GM19035 (cell line): ENCODE data around the gene ERP29.
"Not testable (repeated sequence)": the region's sequence is repeated elsewhere in the genome, so short reads cannot be mapped to it uniquely, and the experiment has no call there.

Experiments
- ATAC-seq: cut with Tn5 transposase; IDR thresholded peaks from one replicate; pipeline ENCODE4 v1.9.1; 2021; ENCODE audit not compliant: unreplicated experiment

The ERP29 gene

GRCh38 chr12:112031472-112031871 lies 18.2 kb downstream of the ERP29 start:
- ATAC-seq, result no peak

GRCh38 chr12:112032292-112032691 lies 19.1 kb downstream of the ERP29 start:
- ATAC-seq, result no peak

- ATAC-seq, result no peak
Observed at GRCh38 chr12:112035219-112035785, 22.1 kb downstream of the ERP29 start.

GRCh38 chr12:112036614-112037013 lies 23.4 kb downstream of the ERP29 start:
- not testable (repeated sequence) for ATAC-seq

GRCh38 chr12:112046003-112046402 lies 32.8 kb downstream of the ERP29 start:
- no peak for ATAC-seq

GRCh38 chr12:112049351-112049750 lies 36.1 kb downstream of the ERP29 start:
- no peak for ATAC-seq

- no peak for ATAC-seq
Observed at GRCh38 chr12:112061137-112061536, 47.9 kb downstream of the ERP29 start.

GRCh38 chr12:112063273-112063672 lies 50.0 kb downstream of the ERP29 start:
- no peak for ATAC-seq

- ATAC-seq, result no peak
Observed at GRCh38 chr12:112066566-112066965, 53.3 kb downstream of the ERP29 start.
